Fibroblast of skin of right quadriceps (primary cell): ENCODE measurements around the gene JOSD1.
"Not testable (repeated sequence)": the region's sequence is repeated elsewhere in the genome, so short reads cannot be mapped to it uniquely, and the experiment has no call there.

Source experiments
- DNase-seq: peaks from one replicate; pipeline ENCODE4 v3.0.0-alpha.2; 2013

Gene JOSD1

DNA sequence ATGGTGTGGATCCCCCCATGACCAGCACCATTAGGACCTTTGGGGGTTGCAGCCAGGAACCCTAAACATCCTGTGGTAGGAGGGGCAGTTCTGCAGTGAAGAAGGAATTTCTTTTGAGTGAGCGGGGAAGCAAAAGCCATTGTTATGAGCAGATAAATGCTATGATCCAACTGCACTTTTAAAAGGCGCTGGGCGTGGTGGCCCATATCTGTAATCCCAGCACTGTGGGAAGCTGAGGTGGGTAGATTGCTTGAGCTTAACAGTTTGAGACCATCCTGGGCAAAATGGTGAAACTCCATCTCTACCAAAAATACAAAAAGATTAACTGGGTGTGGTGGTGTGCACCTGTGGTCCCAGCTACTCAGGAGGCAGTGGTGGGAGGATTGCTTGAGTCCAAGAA, 24.9 kb downstream of the JOSD1 start:
- DNase-seq, result no peak

GRCh38 chr22:38674888-38675287, 25.9 kb downstream of the JOSD1 start:
- no peak for DNase-seq

- peak; percentile 10 for DNase-seq
Observed at GRCh38 chr22:38657045-38657909, 43.5 kb downstream of the JOSD1 start.

DNA sequence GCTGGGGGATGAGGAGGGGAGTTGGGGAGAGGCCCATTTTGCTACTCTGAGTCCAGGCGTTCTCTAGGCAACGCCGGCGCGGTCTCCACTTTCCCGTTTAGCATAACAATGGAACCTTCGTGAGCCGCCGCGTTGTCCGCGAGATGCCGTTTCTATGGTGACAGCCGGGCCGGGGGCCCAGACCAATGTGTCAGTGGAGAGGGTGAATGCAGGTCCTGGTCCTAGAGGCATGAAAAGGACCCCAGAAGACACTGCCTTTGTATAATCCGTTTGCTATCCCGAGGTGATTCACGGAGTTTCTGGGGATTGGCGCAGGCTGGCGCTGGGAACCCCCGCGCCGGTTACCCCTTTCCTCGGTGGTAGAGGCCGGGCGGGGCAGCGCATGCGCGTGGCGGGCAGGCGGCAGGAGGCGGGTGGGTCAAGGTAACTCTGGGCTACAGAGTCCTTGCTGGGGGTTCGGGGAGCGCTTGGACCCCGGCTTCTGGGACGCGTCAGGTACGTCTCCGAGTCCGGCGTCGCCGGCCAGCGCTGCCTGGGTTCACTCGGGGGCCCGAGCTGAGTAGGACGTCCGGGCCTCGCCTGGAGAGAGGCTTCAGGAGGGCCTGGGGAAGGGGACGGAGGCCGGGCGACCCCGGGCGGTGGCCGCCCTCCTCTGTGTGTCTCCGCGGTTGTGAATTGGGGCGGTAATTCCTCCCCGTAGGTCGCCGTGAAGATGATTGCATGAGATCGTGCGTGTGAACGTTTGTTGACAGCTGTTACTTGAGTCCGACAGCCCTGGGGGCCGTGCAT, 44.3 kb downstream of the JOSD1 start, which contains the start of the genes CBY1 and FAM227A:
CBY1 (plus strand) TSS at position 383 of the 789 bp plus-strand sequence. CDS start 11,417 bp downstream, outside the sequence.
FAM227A (minus strand) TSS at position 137 of the 789 bp plus-strand sequence. CDS start 6,224 bp downstream, outside the sequence.
- peak; percentile 84 for DNase-seq

GRCh38 chr22:38655519-38656255, 45.1 kb downstream of the JOSD1 start:
- DNase-seq, result peak; percentile 20

- DNase-seq, result peak; percentile 8
Observed at GRCh38 chr22:38653741-38654140, 47.0 kb downstream of the JOSD1 start.

DNA sequence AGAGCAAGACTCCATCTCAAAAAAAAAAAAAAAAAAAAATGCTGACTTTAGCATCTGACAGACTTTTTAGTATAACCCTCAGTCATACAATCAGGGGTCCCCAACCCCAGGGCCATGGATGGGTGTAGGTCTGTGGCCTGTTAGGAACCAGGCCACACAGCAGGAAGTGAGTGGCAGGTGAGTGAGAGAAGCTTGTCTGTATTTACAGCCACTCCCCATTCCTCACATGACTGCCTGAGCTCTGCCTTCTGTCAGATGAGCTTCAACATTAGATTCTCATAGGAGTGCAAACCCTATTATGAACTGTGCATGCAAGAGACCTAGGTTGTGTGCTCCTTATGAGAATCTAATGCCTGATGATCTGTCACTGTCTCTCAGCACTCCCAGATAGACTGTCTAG, 47.9 kb downstream of the JOSD1 start:
- no peak for DNase-seq

- DNase-seq, result no peak
Observed at GRCh38 chr22:38649841-38650522, 50.8 kb downstream of the JOSD1 start.

DNA sequence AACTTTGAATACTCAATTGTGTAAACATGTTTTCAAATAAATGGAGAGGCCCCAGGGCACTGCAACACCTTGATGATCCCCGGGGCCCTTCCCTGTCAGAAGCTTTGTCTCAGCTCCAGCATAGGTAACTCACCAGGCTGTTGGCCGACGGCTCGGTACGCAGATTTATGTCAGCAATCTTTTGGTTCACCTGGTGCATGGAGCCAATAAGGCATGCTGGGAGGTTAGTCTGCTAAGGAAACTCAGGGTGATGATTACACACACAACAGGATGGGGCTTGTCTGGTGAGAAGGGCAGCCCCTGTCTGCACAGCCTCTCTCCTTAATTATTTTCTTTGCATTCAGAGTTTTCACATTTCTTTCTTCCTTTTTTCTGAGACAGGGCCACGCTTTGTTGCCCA, 55.3 kb downstream of the JOSD1 start:
- no peak for DNase-seq

- not testable (repeated sequence) for DNase-seq
Observed at GRCh38 chr22:38644245-38644644, 56.5 kb downstream of the JOSD1 start.

- no peak for DNase-seq
Observed at GRCh38 chr22:38641476-38642040, 59.2 kb downstream of the JOSD1 start.

GRCh38 chr22:38638728-38639127, 62.0 kb downstream of the JOSD1 start:
- DNase-seq, result no peak

DNA sequence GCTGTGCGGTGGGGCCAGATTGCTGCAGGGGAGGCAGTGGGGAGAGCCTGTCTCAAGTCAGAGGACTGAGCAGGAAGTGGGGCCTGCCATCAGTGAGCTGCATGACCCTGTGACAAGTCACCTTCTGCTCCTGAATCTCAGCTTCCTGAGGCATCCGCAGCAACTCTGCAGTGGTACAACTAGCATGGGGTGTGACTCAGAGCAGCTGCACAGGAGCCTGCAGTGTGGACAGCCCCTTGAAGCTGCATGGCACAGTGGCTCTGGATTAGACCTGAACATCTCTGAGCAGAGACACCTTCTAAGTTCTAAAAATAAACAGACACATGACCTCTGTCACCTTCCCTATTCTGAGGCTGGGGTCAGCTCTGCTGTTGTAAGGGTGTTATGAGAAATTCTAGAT, 62.5 kb downstream of the JOSD1 start:
- DNase-seq, result no peak
